B cell (primary cell): ENCODE measurements around the gene CAMK1D. TPM values are rescaled to one million over a fixed set of nuclear protein-coding genes. Genes with fewer than 3 reads are reported as not detected.

ENCODE experiments used
- ATAC-seq: fragments of 200-7000 bp; cut with Tn5 transposase; one replicate; pipeline ENCODE4 v1.10.0; 2021; ENCODE audit warnings: low read depth, mild to moderate bottlenecking, moderate number of reproducible peaks, moderate library complexity
- CTCF ChIA-PET: fragments of 350-600 bp; sonication (Branson Sonifier 250); formaldehyde crosslinking; loops from one replicate; lab custom pipeline; 2021; ENCODE audit warnings: antibody characterized with exemption, inconsistent platforms; lab: Charles Lee
- POLR2A ChIA-PET: fragments of 350-600 bp; sonication (Branson Sonifier 250); formaldehyde crosslinking; loops from one replicate; lab custom pipeline; 2021; ENCODE audit warnings: antibody characterized with exemption; lab: Charles Lee
- DNase-seq: peaks from one replicate; pipeline ENCODE4 v3.0.0; 2013
- H2AFZ ChIP-seq: 2 replicates; pipeline ENCODE4 v1.6.1; 2012; ENCODE audit warnings: mild to moderate bottlenecking, low read depth, low read length; ENCODE audit not compliant: insufficient read depth, poor library complexity, severe bottlenecking
- H3K27ac ChIP-seq, 2 donors: 1 replicate in 1 of 2; 2 replicates in 1 of 2; pipeline ENCODE4 v1.5.1; 2012 to 2013; ENCODE audit warnings: low read length in 2 of 2, mild to moderate bottlenecking in 2 of 2, moderate library complexity in 1 of 2
- H3K27me3 ChIP-seq, 4 experiments: fragments of 200-600 bp in 1 of 4; sonication (generic) in 1 of 4; replicated peaks in 1 of 4; 1 replicate in 2 of 4; 2 replicates in 2 of 4; pipeline versions ENCODE4 v1.6.1 to v1.7.0; 2013 to 2016; ENCODE audit warnings: low read length in 3 of 4, mild to moderate bottlenecking in 2 of 4, mixed read lengths in 1 of 4, moderate library complexity in 1 of 4; ENCODE audit not compliant: insufficient read depth in 4 of 4, control insufficient read depth in 3 of 4; ENCODE audit errors: control extremely low read depth in 1 of 4
- H3K36me3 ChIP-seq, 2 experiments: replicated peaks in 1 of 2; 1 replicate in 1 of 2; 2 replicates in 1 of 2; pipeline versions ENCODE4 v1.6.1 to v1.7.1; 2013; ENCODE audit warnings: low read length in 1 of 2; ENCODE audit not compliant: insufficient read depth in 2 of 2, control insufficient read depth in 1 of 2; ENCODE audit errors: control extremely low read depth in 1 of 2, extremely low read depth in 1 of 2
- H3K4me1 ChIP-seq, 2 donors: fragments of 200-600 bp in 1 of 2; sonication (generic) in 1 of 2; 1 replicate in 1 of 2; 2 replicates in 1 of 2; pipeline versions ENCODE4 v1.5.1 to v1.6.1; 2013 to 2017; ENCODE audit warnings: low read length in 2 of 2; ENCODE audit not compliant: control insufficient read depth in 2 of 2, insufficient read depth in 2 of 2
- H3K4me2 ChIP-seq: replicated peaks from 2 replicates; pipeline ENCODE3; 2012; ENCODE audit warnings: mild to moderate bottlenecking, low read depth, low read length; ENCODE audit not compliant: poor library complexity, severe bottlenecking
- H3K4me3 ChIP-seq, 5 experiments: fragments of 200-600 bp in 1 of 5; sonication (generic) in 1 of 5; 1 replicate in 3 of 5; 2 replicates in 2 of 5; pipeline versions ENCODE4 v1.5.1 to v1.7.0; 2011 to 2016; ENCODE audit warnings: low read length in 4 of 5, mild to moderate bottlenecking in 4 of 5, low read depth in 2 of 5, control low read depth in 1 of 5, moderate library complexity in 1 of 5; ENCODE audit not compliant: insufficient read depth in 1 of 5; ENCODE audit errors: control extremely low read depth in 1 of 5, extremely low read depth in 1 of 5
- H3K79me2 ChIP-seq: fragments of 200-600 bp; sonication (generic); one replicate; pipeline ENCODE4 v1.6.0; 2016; ENCODE audit warnings: low read length; ENCODE audit not compliant: control insufficient read depth, insufficient read depth
- H3K9ac ChIP-seq: fragments of 200-600 bp; sonication (generic); 2 replicates; pipeline ENCODE4 v1.6.1; 2017; ENCODE audit warnings: mild to moderate bottlenecking, low read length, moderate library complexity
- H3K9me3 ChIP-seq, 3 donors: one replicate each; pipeline versions ENCODE4 v1.6.1 to v1.7.1; 2013; ENCODE audit warnings: low read length in 2 of 3; ENCODE audit not compliant: control insufficient read depth in 2 of 3, insufficient read depth in 1 of 3; ENCODE audit errors: control extremely low read depth in 1 of 3
- H4K20me1 ChIP-seq: 2 replicates; pipeline ENCODE4 v1.6.0; 2012; ENCODE audit warnings: mild to moderate bottlenecking, low read length; ENCODE audit not compliant: insufficient read depth, control insufficient read depth, poor library complexity, severe bottlenecking
- H3K27ac Mint-ChIP-seq: one replicate; pipeline ENCODE4 v1.8.0; 2021; ENCODE audit warnings: mixed read lengths
- H3K27me3 Mint-ChIP-seq: one replicate; pipeline ENCODE4 v1.8.0; 2021; ENCODE audit warnings: mixed read lengths
- H3K4me1 Mint-ChIP-seq: one replicate; pipeline ENCODE4 v1.8.0; 2021; ENCODE audit warnings: mixed read lengths
- H3K4me3 Mint-ChIP-seq: one replicate; pipeline ENCODE4 v1.8.0; 2021; ENCODE audit warnings: mixed read lengths
- H3K9me3 Mint-ChIP-seq: one replicate; pipeline ENCODE4 v1.8.0; 2022; ENCODE audit warnings: mixed read lengths; ENCODE audit not compliant: insufficient read depth
- EZH2 ChIP-seq: IDR thresholded peaks from 2 replicates; pipeline ENCODE4 v1.6.1; 2012; ENCODE audit warnings: borderline replicate concordance, low read depth, mild to moderate bottlenecking, moderate library complexity, low read length; ENCODE audit not compliant: insufficient read depth, poor library complexity, severe bottlenecking
- WGBS: methylation state at CpG from one replicate; pipeline ENCODE4 v1.1.5; 2013; ENCODE audit warnings: missing lambda C conversion rate; ENCODE audit not compliant: insufficient coverage; 5-methylcytosine and 5-hydroxymethylcytosine counted together
- intact Hi-C: fragments of 100-400 bp; cut with micrococcal nuclease; formaldehyde crosslinking; loops from one replicate; pipeline ENCODE4 v1.10.0; 2022
- polyA plus RNA-seq: library from polyadenylated mRNA; depleted of rRNA; stranded (reverse); fragments of >200 nt; gene quantifications from 2 replicates; pipeline ENCODE4 v1.2.3, GENCODE V29; 2012
- total RNA-seq, 2 donors: library from RNA; stranded (reverse); fragments of 120-200 nt in 1 of 2; gene quantifications; 1 replicate in 1 of 2; 2 replicates in 1 of 2; pipeline versions ENCODE4 v1.2.3 to v1.2.4, GENCODE V29; 2013 to 2022
- TF ChIP-seq, protein P1 (sequence below): fragments of 200-600 bp; IDR thresholded peaks from one replicate; pipeline ENCODE4 v1.8.0; 2022; ENCODE audit warnings: antibody characterized with exemption, mild to moderate bottlenecking

CAMK1D gene
- total and polyA plus RNA-seq, 2 donors (not counting 1 experiment from before 2014, with no cell fraction given): 34.1 to 69.7 TPM

- Histone ChIP-seq H3K4me3 (no peak overlapping the region), H2AFZ (no peak overlapping the region), H3K36me3 (peaks cover 0 to 5% of the 10 kb centered on the region in 2 experiments), H3K27ac (no peak overlapping the region), H3K27me3 (no peaks in the 10 kb centered on the region), H3K79me2 (peaks cover 100% of the 10 kb centered on the region), H3K4me2 (no peak overlapping the region), H3K9me3 (no peaks in the 10 kb centered on the region), H4K20me1 (peaks cover 95% of the 10 kb centered on the region), H3K4me1 (peaks cover 3 to 6% of the 10 kb centered on the region in 2 donors), H3K9ac (no peak overlapping the region)
- TF ChIP-seq EZH2: no peak
- TF ChIP-seq, protein P1, sequence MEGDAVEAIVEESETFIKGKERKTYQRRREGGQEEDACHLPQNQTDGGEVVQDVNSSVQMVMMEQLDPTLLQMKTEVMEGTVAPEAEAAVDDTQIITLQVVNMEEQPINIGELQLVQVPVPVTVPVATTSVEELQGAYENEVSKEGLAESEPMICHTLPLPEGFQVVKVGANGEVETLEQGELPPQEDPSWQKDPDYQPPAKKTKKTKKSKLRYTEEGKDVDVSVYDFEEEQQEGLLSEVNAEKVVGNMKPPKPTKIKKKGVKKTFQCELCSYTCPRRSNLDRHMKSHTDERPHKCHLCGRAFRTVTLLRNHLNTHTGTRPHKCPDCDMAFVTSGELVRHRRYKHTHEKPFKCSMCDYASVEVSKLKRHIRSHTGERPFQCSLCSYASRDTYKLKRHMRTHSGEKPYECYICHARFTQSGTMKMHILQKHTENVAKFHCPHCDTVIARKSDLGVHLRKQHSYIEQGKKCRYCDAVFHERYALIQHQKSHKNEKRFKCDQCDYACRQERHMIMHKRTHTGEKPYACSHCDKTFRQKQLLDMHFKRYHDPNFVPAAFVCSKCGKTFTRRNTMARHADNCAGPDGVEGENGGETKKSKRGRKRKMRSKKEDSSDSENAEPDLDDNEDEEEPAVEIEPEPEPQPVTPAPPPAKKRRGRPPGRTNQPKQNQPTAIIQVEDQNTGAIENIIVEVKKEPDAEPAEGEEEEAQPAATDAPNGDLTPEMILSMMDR: no peak
- ChIA-PET CTCF (interaction anchor here (1.9 kb wide), 1 partner anchor 14 kb away, joined by 5 read pairs; no protein-coding TSS in a partner anchor), POLR2A (interaction anchor here (0.6 kb wide), 1 partner anchor 207 kb away, joined by 3 read pairs; no protein-coding TSS in a partner anchor)
- intact Hi-C loops: no loop called here
- DNase-seq (no peak), ATAC-seq (no peak)
- H3K4me1 Mint-ChIP-seq: peaks cover 61% of the 10 kb centered on the region
- H3K27me3 Mint-ChIP-seq: no peaks in the 10 kb centered on the region
- no peaks in the 10 kb centered on the region for H3K9me3 Mint-ChIP-seq
- no peak overlapping the region for H3K4me3 Mint-ChIP-seq
- peak overlapping the region; percentile 1 for H3K27ac Mint-ChIP-seq
- 84% methylated on average over 5 of the region's 5 CpGs for WGBS
Observed at GRCh38 chr10:12471135-12471534, 121.8 kb downstream of the CAMK1D start.

DNA sequence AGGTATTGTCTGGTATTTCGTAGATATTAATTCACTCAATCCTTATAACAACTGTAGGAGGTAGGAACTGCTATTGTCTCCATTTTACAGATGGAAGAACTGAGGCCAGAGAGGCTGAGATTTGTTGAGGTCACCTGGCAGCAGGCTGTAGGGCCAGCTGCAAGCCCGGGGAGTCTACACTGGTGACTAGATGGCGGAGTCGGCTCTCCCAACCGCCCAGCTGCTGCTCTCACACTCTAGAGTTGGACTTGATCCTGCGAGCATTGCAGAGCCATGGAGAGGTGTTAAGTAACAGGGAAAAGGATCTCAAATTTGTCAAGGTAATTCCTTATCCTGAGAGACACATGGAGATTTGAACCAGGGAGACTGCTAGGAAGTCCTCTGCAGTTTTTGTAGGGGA, 124.1 kb downstream of the CAMK1D start:
- intact Hi-C loops: no loop called here
- Histone ChIP-seq H3K9ac (no peak overlapping the region), H3K4me3 (no peak overlapping the region), H3K27ac (peak overlapping the region in 1 of 2 donors; percentile 13), H4K20me1 (peaks cover 90% of the 10 kb centered on the region), H2AFZ (no peak overlapping the region), H3K27me3 (no peaks in the 10 kb centered on the region), H3K9me3 (no peaks in the 10 kb centered on the region), H3K4me2 (no peak overlapping the region), H3K36me3 (peaks cover 2 to 5% of the 10 kb centered on the region in 2 experiments), H3K4me1 (peaks cover 3 to 6% of the 10 kb centered on the region in 2 donors), H3K79me2 (peaks cover 100% of the 10 kb centered on the region)
- TF ChIP-seq, protein P1: no peak
- TF ChIP-seq EZH2: no peak
- WGBS: 98% methylated on average over 5 of the region's 6 CpGs
- no peak for ATAC-seq
- DNase-seq: no peak
- Mint-ChIP-seq H3K27me3 (no peaks in the 10 kb centered on the region), H3K27ac (no peak overlapping the region), H3K4me3 (no peak overlapping the region), H3K4me1 (peaks cover 54% of the 10 kb centered on the region), H3K9me3 (no peaks in the 10 kb centered on the region)
- ChIA-PET POLR2A (no interaction called here), CTCF (no interaction called here)
